ENCODE measurements around the gene PBLD. TPM values are rescaled to one million over a fixed set of nuclear protein-coding genes. Genes with fewer than 3 reads are reported as not detected.

Gene PBLD
- total RNA-seq, 1 donor from 2014 or later = 6.9 TPM

- Mint-ChIP-seq H3K4me1 (ENCODE audit: unreplicated experiment) (peaks cover 9% of the 10 kb centered on the region), H3K9me3 (no peaks in the 10 kb centered on the region), H3K4me3 (no peak overlapping the region), H3K36me3 (no peaks in the 10 kb centered on the region), H3K27ac (no peak overlapping the region), H3K27me3 (peaks cover 24% of the 10 kb centered on the region)
- TF ChIP-seq CTCF (conservative IDR thresholded peaks at IDR 0.05) = no peak
- DNase-seq (ENCODE audit: extremely low spot score, unreplicated experiment) = no peak
These were observed 97.6 kb downstream of the PBLD start for GRCh38 chr10:68235111-68235510.

DNA sequence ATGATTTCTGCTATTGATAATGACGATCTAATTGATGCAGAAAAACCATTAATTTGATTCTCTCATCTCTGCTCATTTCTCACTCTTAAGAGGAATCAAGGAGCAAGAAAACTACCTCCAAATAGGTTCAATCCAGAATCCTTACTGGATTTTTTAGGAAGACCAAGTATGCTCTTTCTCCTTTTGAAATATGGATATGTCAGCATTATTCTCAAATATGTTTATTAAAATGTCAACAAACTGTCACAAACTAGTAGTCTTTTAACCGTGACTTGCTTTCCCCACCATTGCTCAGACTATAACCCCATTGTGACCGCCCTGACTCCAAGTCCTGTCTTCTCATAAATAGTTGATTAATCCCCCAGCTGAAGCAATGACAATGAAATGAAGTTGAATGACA lies 99.7 kb downstream of the PBLD start:
- no peaks in the 10 kb centered on the region for H3K9me3 Mint-ChIP-seq
- H3K36me3 Mint-ChIP-seq = no peaks in the 10 kb centered on the region
- H3K27ac Mint-ChIP-seq = no peak overlapping the region
- no peak for DNase-seq (ENCODE audit: extremely low spot score, unreplicated experiment)
- H3K4me3 Mint-ChIP-seq = peak overlapping the region; percentile 4
- TF ChIP-seq CTCF (conservative IDR thresholded peaks at IDR 0.05) = no peak
- peaks cover 9% of the 10 kb centered on the region for H3K4me1 Mint-ChIP-seq (ENCODE audit: unreplicated experiment)
- peaks cover 32% of the 10 kb centered on the region for H3K27me3 Mint-ChIP-seq

Other genes with a start within 250 kb of the PBLD start
- 0.14 TPM in 1 of 2 replicates, not detected in the other for gene MYPN, start 223.4 kb downstream of the PBLD start, total RNA-seq (ENCODE audit: low replicate concordance)
- 0.31 and 0.60 TPM in 2 replicates for gene ATOH7, start 100.8 kb downstream of the PBLD start, total RNA-seq (ENCODE audit: low replicate concordance)
- 108 and 199 TPM in 2 replicates for gene HNRNPH3, start 864 bp downstream of the PBLD start, total RNA-seq (ENCODE audit: low replicate concordance)
- 15.1 and 21.3 TPM in 2 replicates for gene RUFY2, start 74.3 kb upstream of the PBLD start, total RNA-seq (ENCODE audit: low replicate concordance)
- 10.7 and 27.6 TPM in 2 replicates for gene DNA2, start 139.0 kb upstream of the PBLD start, total RNA-seq (ENCODE audit: low replicate concordance)
- gene SLC25A16, start 194.6 kb upstream of the PBLD start, total RNA-seq (ENCODE audit: low replicate concordance) = 26.1 and 28.6 TPM in 2 replicates
- gene TET1, start 227.4 kb upstream of the PBLD start, total RNA-seq (ENCODE audit: low replicate concordance) = 14.9 and 29.0 TPM in 2 replicates

Data from type B pancreatic cell (in vitro differentiated cells).